Measurements from ENCODE around the gene CMPK1.
A peak's percentile ranks its signal among the peaks of the same experiment; 100 is the strongest.
"Not testable (repeated sequence)": the region's sequence is repeated elsewhere in the genome, so short reads cannot be mapped to it uniquely, and the experiment has no call there.

Gene CMPK1

GRCh38 chr1:47338249-47339077 is 4.9 kb downstream of the CMPK1 start:
- DNase-seq (ENCODE audit: low spot score), result no peak

- DNase-seq (ENCODE audit: low spot score), result no peak
These were observed 6.6 kb downstream of the CMPK1 start for GRCh38 chr1:47340227-47340626.

GRCh38 chr1:47346979-47347378 is 13.4 kb downstream of the CMPK1 start:
- DNase-seq (ENCODE audit: low spot score), result not testable (repeated sequence)

- DNase-seq (ENCODE audit: low spot score), result no peak
These were observed 14.1 kb downstream of the CMPK1 start for GRCh38 chr1:47347735-47348134.

- DNase-seq (ENCODE audit: low spot score), result no peak
These were observed 14.7 kb downstream of the CMPK1 start for GRCh38 chr1:47348246-47348645.

- no peak for DNase-seq (ENCODE audit: low spot score)
These were observed 17.7 kb downstream of the CMPK1 start for GRCh38 chr1:47351305-47351704.

- no peak for DNase-seq (ENCODE audit: low spot score)
These were observed 27.8 kb downstream of the CMPK1 start for GRCh38 chr1:47361380-47361779.

- no peak for DNase-seq (ENCODE audit: low spot score)
These were observed 29.2 kb downstream of the CMPK1 start for GRCh38 chr1:47362828-47363227.

- no peak for DNase-seq (ENCODE audit: low spot score)
These were observed 34.1 kb downstream of the CMPK1 start for GRCh38 chr1:47367651-47368050.

- no peak for DNase-seq (ENCODE audit: low spot score)
These were observed 37.5 kb downstream of the CMPK1 start for GRCh38 chr1:47371016-47371517.

- no peak for DNase-seq (ENCODE audit: low spot score)
These were observed 40.9 kb downstream of the CMPK1 start for GRCh38 chr1:47374501-47374900.

GRCh38 chr1:47378147-47378546 is 44.6 kb downstream of the CMPK1 start:
- DNase-seq (ENCODE audit: low spot score), result no peak

GRCh38 chr1:47380699-47381098 is 47.1 kb downstream of the CMPK1 start:
- DNase-seq (ENCODE audit: low spot score), result no peak

- DNase-seq (ENCODE audit: low spot score), result no peak
These were observed 48.9 kb downstream of the CMPK1 start for GRCh38 chr1:47382399-47382983.

- no peak for DNase-seq (ENCODE audit: low spot score)
These were observed 50.5 kb downstream of the CMPK1 start for GRCh38 chr1:47384083-47384482.

GRCh38 chr1:47385020-47385419 is 51.4 kb downstream of the CMPK1 start:
- DNase-seq (ENCODE audit: low spot score), result no peak

- DNase-seq (ENCODE audit: low spot score), result no peak
These were observed 52.7 kb downstream of the CMPK1 start for GRCh38 chr1:47386268-47386667.

GRCh38 chr1:47388030-47388890 is 54.7 kb downstream of the CMPK1 start:
- no peak for DNase-seq (ENCODE audit: low spot score)

GRCh38 chr1:47388891-47389238 is 55.3 kb downstream of the CMPK1 start:
- peak; percentile 32 for DNase-seq (ENCODE audit: low spot score)

GRCh38 chr1:47389731-47390130 is 56.1 kb downstream of the CMPK1 start:
- no peak for DNase-seq (ENCODE audit: low spot score)

- no peak for DNase-seq (ENCODE audit: low spot score)
These were observed 57.3 kb downstream of the CMPK1 start for GRCh38 chr1:47390843-47391242.

GRCh38 chr1:47393141-47393540 is 59.6 kb downstream of the CMPK1 start:
- DNase-seq (ENCODE audit: low spot score), result no peak

GRCh38 chr1:47395433-47395832 is 61.8 kb downstream of the CMPK1 start:
- DNase-seq (ENCODE audit: low spot score), result no peak

All from hematopoietic multipotent progenitor cell treated with erythropoietin and hydrocortisone succinate and interleukin-3 and kit ligand, for 17 days (in vitro differentiated cells).